Measurements from ENCODE around the gene PDCD1LG2. TPM values are rescaled to one million over a fixed set of nuclear protein-coding genes. Genes with fewer than 3 reads are reported as not detected.

The PDCD1LG2 gene
- total and polyA plus RNA-seq, 2 experiments from 2014 or later, result not detected

DNA sequence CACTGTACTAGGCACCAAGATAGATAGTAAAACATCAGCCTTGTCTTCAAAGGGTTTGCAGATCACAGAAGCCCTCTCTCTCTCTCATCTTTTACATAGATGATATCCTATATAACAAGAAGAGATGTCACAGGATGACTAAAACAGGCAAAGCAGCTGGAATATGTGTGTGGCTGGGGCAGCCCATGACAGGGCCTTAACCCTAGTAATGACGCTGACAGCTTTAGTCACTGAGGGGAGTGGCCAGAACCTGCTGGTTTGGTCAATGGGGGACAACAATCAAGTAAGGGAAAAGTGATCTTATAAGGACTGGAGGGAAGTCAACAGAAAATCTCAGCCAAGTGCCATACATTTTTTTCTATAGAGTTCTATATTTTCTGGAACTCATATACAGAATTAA lies 76.7 kb downstream of the PDCD1LG2 start:
- H3K9me2 ChIP-seq (ENCODE audit: insufficient read depth), result no peaks in the 10 kb centered on the region
- Mint-ChIP-seq H3K27me3 (ENCODE audit: insufficient read depth, low read depth, poor library complexity) (peaks cover 6% of the 10 kb centered on the region), H3K4me3 (no peak overlapping the region), H3K27ac (no peak overlapping the region), H3K4me1 (peaks cover 4% of the 10 kb centered on the region; the same call in 2 of the 3 replicates), H3K9me3 (no peaks in the 10 kb centered on the region), H3K36me3 (ENCODE audit: low read depth) (no peaks in the 10 kb centered on the region)
- H3K27me3 ChIP-seq (ENCODE audit: insufficient read depth), result no peaks in the 10 kb centered on the region
- DNase-seq (ENCODE audit: low spot score) (no peak), ATAC-seq (no peak)
- no peak overlapping the region for H2AFZ ChIP-seq
- H3K4me1 ChIP-seq (ENCODE audit: insufficient read depth), result no peaks in the 10 kb centered on the region
- no peaks in the 10 kb centered on the region for H3F3A ChIP-seq (replicated peaks; ENCODE audit: low read depth)
- no peak for TF ChIP-seq ZNF331 (CRISPR knock-in tag; IDR thresholded peaks at IDR 0.05; ENCODE audit: low read depth)
- TF ChIP-seq, protein P1, sequence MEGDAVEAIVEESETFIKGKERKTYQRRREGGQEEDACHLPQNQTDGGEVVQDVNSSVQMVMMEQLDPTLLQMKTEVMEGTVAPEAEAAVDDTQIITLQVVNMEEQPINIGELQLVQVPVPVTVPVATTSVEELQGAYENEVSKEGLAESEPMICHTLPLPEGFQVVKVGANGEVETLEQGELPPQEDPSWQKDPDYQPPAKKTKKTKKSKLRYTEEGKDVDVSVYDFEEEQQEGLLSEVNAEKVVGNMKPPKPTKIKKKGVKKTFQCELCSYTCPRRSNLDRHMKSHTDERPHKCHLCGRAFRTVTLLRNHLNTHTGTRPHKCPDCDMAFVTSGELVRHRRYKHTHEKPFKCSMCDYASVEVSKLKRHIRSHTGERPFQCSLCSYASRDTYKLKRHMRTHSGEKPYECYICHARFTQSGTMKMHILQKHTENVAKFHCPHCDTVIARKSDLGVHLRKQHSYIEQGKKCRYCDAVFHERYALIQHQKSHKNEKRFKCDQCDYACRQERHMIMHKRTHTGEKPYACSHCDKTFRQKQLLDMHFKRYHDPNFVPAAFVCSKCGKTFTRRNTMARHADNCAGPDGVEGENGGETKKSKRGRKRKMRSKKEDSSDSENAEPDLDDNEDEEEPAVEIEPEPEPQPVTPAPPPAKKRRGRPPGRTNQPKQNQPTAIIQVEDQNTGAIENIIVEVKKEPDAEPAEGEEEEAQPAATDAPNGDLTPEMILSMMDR (conservative IDR thresholded peaks at IDR 0.05; ENCODE audit: low read depth in 2 of 2), result no peak
- no peak for TF ChIP-seq STAT1 (IDR thresholded peaks at IDR 0.05; ENCODE audit: unreplicated experiment)
- no peak for TF ChIP-seq ZNF114 (CRISPR knock-in tag; IDR thresholded peaks at IDR 0.05)
- TF ChIP-seq, protein P2, sequence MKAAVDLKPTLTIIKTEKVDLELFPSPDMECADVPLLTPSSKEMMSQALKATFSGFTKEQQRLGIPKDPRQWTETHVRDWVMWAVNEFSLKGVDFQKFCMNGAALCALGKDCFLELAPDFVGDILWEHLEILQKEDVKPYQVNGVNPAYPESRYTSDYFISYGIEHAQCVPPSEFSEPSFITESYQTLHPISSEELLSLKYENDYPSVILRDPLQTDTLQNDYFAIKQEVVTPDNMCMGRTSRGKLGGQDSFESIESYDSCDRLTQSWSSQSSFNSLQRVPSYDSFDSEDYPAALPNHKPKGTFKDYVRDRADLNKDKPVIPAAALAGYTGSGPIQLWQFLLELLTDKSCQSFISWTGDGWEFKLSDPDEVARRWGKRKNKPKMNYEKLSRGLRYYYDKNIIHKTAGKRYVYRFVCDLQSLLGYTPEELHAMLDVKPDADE (IDR thresholded peaks at IDR 0.05), result no peak
- TF ChIP-seq ZNF462 (CRISPR knock-in tag; IDR thresholded peaks at IDR 0.05), result no peak
- TF ChIP-seq JUNB (IDR thresholded peaks at IDR 0.05; ENCODE audit: unreplicated experiment), result no peak
- TF ChIP-seq REST (IDR thresholded peaks at IDR 0.05; ENCODE audit: unreplicated experiment), result no peak
- no peak for TF ChIP-seq EZH2phosphoT487 (IDR thresholded peaks at IDR 0.05; ENCODE audit: unreplicated experiment)
- TF ChIP-seq EZH2 (IDR thresholded peaks at IDR 0.05; ENCODE audit: low read depth, unreplicated experiment), result no peak
- no peak for TF ChIP-seq CREB1 (CRISPR knock-in tag; IDR thresholded peaks at IDR 0.05; ENCODE audit: low read depth)
- no peak for TF ChIP-seq NANOG (IDR thresholded peaks at IDR 0.05; ENCODE audit: borderline replicate concordance)
- TF ChIP-seq POLR2AphosphoS5 (IDR thresholded peaks at IDR 0.05; ENCODE audit: low read depth), result no peak
- H3K27ac ChIP-seq (ENCODE audit: low read depth), result no peak overlapping the region
- H3K36me3 ChIP-seq (ENCODE audit: insufficient read depth), result no peaks in the 10 kb centered on the region
- H3K4me3 ChIP-seq, result no peak overlapping the region
- H3K4me2 ChIP-seq, result no peak overlapping the region
- no peaks in the 10 kb centered on the region for H3K79me2 ChIP-seq (replicated peaks; ENCODE audit: insufficient read depth)
- no peaks in the 10 kb centered on the region for H4K20me1 ChIP-seq (replicated peaks; ENCODE audit: insufficient read depth)

Data from GM23338 (cell line).